GM19238 (cell line): ENCODE results near the gene GPR152.

ENCODE experiments used
- DNase-seq: peaks from one replicate; pipeline ENCODE4 v3.0.0; 2011; ENCODE audit warnings: low spot score; ENCODE audit not compliant: insufficient read length

The GPR152 gene

GRCh38 chr11:67452141-67452952 lies at the start of gene GPR152:
Gene GPR152, minus strand, starts transcription at chr11:67452729. Its CDS starts 5 bp downstream, at chr11:67452724.
- DNase-seq: no peak

DNA sequence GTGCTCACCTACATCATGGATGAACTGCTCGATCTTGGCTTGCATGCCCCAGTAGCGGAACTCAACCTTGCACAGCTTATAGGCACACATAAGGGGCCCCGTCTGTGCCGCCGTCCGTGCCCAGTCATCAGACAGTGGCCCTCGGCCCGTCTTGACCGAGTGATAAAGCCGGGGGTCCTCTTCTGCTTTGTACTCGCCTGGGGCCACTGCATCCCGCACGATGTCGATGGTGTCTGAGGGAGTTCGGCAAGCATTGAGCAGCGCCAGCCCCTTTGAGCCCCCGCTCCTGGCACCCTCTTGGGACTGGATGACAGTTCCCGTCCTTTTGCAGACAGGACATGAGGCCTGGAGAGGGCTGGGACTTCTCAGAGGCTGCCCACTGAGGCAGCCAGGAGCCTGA lies 49.3 kb upstream of the GPR152 start:
- no peak for DNase-seq

DNA sequence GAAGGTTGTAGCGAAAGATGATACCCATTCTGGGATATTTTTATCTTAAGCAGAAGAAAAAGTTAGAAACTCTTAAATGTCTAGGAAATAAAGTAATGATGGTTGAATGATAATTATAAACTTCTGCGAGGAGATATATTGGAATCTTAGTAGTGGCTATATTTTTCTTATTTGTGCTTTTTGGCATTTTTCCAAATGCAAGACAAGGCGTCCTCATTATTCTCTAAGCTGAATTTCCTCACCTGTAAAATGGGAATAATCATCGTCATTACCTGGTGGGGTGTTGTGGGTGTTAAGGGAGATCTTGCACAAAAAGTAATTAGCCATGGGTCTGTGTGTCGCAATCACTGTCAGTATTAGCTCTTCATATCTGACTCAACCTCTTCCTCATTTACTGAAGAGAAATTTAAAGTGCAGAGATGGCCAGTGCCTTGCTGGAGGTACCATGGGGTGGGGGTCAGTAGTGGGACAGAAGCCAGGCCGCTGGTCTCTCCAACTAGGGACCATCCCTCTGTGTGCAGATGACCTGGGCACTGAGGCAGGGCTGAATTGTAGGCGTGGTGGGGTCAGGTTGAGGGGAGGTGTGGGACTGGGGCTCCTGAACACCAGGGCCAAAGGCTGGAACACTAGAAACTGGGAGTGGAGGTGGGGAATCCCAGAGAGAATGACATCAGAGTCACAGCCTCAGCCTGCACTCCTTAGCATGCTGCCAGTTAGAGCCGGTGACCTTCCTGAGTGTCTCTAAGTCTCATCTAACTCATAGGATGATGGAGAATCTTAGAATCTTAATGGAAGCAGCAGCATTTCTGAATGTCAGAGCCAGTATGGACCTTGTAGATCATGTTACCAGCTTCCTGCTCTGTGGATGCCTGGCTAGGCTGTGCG lies 48.5 kb upstream of the GPR152 start:
- DNase-seq: no peak

- no peak for DNase-seq
These were observed 47.9 kb upstream of the GPR152 start for GRCh38 chr11:67500484-67500821.

- no peak for DNase-seq
These were observed 47.4 kb upstream of the GPR152 start for GRCh38 chr11:67499808-67500483.

DNA sequence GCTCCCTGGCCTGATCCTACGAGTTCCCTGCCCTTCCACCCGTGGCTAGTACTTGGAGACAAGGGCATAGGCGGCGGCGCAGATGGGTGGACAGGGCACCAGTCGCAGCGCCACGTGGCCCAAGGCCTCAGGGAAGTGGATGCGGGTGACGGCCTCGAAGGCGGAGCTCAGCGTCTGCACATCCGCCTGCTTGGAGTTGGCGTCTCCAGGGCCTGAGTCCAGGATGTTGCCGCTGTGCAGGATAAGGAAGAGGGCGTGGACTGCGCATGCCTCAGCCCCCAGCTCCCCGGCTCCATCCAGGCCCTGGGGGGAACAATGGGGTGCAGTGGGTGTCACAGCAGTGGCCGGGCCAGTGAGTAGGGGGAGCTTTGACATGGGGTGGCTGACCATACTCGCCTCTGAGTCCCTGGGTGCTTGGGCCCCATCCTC lies 46.0 kb upstream of the GPR152 start:
- no peak for DNase-seq

- no peak for DNase-seq
These were observed 45.2 kb upstream of the GPR152 start for GRCh38 chr11:67497656-67498291.

DNA sequence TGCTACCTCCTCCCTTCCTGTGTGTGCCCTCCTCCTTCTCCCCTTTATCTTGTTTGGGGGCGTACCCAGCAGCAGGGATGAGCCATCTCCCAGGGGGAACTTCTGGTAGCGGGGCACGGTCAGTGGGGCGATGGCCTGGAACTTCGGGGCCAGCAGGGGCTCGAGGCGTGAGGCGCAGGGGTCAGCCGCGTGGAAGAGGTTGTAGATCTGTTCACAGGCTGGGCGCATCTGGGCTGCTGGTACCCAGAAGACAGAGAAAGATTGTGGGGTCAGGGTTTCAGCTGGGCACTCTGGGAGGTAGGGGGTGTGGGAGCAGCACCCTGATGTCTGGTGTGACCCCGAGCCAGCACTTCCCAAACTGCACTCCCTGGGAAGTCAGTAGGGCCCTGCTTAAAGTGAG lies 43.6 kb upstream of the GPR152 start:
- no peak for DNase-seq

DNA sequence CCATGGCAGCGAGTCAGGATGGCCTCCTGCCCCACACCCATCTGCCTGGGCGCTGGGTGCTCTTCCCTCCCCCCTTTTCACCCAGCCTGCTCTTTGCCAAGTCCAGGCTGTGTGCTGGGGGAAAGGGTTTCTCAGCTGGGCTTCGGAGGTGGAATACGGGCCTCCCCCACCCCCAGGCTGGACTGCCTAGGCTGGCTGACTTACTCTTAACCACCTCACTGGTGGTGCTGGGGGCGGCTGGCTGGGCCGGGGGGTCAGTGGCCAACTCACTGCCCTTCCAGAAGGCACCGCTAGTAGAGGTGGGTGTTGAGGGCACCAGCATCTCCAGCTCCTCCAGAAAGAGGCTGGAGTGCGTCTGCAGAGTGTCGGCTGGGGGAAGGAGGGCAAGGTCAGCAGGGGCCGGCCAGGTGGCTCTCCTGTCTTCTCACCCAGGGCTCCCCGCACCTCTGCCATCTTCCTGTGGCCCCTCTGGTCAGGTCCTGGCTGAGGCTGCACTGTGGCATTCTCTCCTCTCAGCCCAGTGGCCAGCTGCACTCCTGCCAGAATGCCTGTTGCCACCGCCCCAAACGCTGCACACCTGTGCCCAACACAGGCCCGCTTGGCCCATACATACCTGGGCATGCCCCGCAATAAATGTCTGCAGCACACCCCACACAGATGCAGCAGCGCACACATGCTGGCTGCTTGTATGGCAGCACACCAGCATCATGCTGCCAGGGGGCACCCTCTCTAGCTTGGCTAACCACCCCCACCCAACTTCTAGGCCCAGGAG lies 42.9 kb upstream of the GPR152 start:
- DNase-seq: no peak

GRCh38 chr11:67494371-67495233 lies 42.1 kb upstream of the GPR152 start:
- no peak for DNase-seq

- DNase-seq: peak; percentile 0
These were observed 41.2 kb upstream of the GPR152 start for GRCh38 chr11:67493548-67494370.

GRCh38 chr11:67492801-67493547 lies 40.4 kb upstream of the GPR152 start:
- no peak for DNase-seq

DNA sequence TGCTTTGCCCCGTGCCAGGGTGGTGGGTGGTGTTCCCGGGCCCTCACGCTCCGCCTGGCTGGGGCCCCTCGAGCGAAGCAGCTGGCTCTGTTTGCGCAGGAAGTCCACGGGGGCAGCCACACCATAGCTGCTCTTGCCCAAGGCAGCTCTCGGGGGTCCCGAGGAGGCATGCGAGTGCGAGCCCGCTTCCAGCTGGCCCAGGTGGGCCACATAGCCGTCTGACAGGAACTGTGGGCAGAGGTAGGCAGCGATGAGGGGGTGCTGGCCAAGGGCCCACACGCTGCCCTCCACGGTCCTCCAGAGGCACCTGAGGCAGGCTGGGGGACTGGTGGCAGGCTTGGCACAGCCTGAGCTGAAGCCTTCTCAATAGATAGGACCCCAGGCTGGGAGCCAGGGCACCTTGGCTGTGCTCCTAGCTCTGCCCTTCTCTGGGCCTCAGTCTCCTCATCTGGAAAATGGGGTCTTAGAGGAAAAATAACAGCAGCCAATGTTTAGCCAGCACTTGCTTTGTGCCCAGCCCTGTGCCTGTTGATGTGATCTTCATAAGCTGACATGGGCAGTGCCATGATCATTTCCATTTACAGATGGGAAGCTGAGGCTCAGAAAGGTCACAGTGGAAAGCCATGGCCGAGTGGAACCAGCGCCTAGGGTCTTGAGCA lies 39.7 kb upstream of the GPR152 start:
- DNase-seq: no peak

- no peak for DNase-seq
These were observed 38.9 kb upstream of the GPR152 start for GRCh38 chr11:67491276-67492068.

GRCh38 chr11:67490727-67491065 lies 38.2 kb upstream of the GPR152 start:
- DNase-seq: no peak

DNA sequence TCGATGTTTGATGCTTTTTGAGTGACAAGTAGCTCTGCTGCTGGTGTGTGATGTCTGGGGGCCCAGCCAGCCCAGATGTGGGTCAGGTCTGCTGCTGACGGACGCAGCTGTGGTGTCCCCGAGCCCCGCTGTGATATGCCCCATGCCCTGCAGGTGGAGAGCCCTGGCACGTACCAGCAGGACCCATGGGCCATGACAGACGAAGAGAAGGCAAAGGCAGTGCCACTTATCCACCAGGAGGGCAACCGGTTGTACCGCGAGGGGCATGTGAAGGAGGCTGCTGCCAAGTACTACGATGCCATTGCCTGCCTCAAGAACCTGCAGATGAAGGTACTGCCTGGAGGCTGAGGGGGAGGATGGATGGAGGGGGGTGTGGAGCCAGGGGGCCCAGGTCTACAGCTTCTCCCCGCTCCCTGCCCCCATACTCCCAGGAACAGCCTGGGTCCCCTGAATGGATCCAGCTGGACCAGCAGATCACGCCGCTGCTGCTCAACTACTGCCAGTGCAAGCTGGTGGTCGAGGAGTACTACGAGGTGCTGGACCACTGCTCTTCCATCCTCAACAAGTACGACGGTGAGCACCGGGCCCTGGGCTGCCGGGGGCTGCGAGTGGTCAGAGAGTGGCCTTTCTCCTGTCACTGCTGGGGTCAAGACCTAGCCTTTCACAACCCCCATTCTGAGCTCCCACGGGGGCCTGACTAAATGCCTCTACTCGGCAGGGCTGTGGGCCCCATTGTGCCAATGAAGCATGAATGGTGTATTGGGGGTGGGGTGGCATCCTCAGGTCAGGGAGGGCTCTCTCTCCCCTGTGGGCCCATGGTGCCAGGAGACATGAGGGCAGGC lies 37.6 kb upstream of the GPR152 start:
- DNase-seq: no peak
